PFSK-1 (cell line): Measurements from ENCODE around the gene SLAMF9.

Experiments used
- POLR2AphosphoS5 ChIP-seq: IDR thresholded peaks from 2 replicates; pipeline ENCODE4 v1.6.1; 2012; ENCODE audit warnings: low read depth, mild to moderate bottlenecking, control low read depth, low read length, moderate library complexity
- REST ChIP-seq, 2 experiments: IDR thresholded peaks; 2 replicates each; pipeline versions ENCODE4 v1.6.1 to v1.8.0; 2011 to 2012; ENCODE audit warnings: low read depth in 2 of 2, low read length in 2 of 2, control low read depth in 1 of 2, inconsistent platforms in 1 of 2, mild to moderate bottlenecking in 1 of 2, moderate library complexity in 1 of 2; ENCODE audit not compliant: insufficient read depth in 1 of 2
- TAF1 ChIP-seq: IDR thresholded peaks from 2 replicates; pipeline ENCODE4 v1.6.1; 2012; ENCODE audit warnings: low read length, control low read depth, borderline replicate concordance; ENCODE audit not compliant: insufficient read depth

DNA sequence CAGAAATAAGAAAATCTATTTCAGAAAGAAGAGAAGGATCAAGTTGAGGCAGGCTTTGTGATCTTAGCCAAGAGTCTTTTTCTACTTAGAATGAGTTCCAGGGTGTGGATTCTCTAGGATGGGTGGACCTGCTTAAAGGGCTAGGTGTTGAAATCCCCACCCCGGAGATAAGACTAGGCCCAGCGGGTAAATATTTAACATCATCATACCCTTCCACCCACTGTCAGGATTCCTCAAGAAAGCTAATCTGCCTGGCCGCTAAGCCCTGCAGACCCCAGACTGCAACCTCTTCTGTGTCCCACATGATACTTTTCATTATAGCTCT, 14.4 kb downstream of the SLAMF9 start:
- TF ChIP-seq TAF1 (no peak), POLR2AphosphoS5 (no peak), REST (IDR thresholded peaks at IDR 0.05; ENCODE audit: insufficient read depth in 1 of 2, low read depth in 2 of 2, low read length in 2 of 2) (no peak)
